H9 (cell line): ENCODE data around the gene OR7A17. TPM values are rescaled to one million over a fixed set of nuclear protein-coding genes. Genes with fewer than 3 reads are reported as not detected.

ENCODE experiments used
- DNase-seq: peaks from one replicate; pipeline ENCODE4 v3.0.0-alpha.2; 2017
- H2AFZ ChIP-seq: one replicate; pipeline ENCODE4 v1.6.1; 2013; ENCODE audit warnings: mild to moderate bottlenecking, low read length, control low read depth, moderate library complexity
- H2AK5ac ChIP-seq: 2 replicates; pipeline ENCODE4 v1.6.1; 2013; ENCODE audit warnings: low read length, control low read depth, mixed read lengths; ENCODE audit not compliant: insufficient read length
- H2BK120ac ChIP-seq: one replicate; pipeline ENCODE4 v1.6.1; 2013; ENCODE audit warnings: low read depth, mild to moderate bottlenecking, low read length, control low read depth, inconsistent platforms; ENCODE audit not compliant: poor library complexity, severe bottlenecking
- H2BK12ac ChIP-seq: 2 replicates; pipeline ENCODE4 v1.6.1; 2013; ENCODE audit warnings: low read length, control low read depth, mixed read lengths, low read depth; ENCODE audit not compliant: insufficient read length
- H2BK15ac ChIP-seq: 2 replicates; pipeline ENCODE4 v1.6.1; 2013; ENCODE audit warnings: low read depth, low read length, control low read depth
- H2BK20ac ChIP-seq: one replicate; pipeline ENCODE4 v1.6.1; 2013; ENCODE audit warnings: low read depth, mild to moderate bottlenecking, low read length, control low read depth, inconsistent platforms; ENCODE audit not compliant: poor library complexity, severe bottlenecking
- H2BK5ac ChIP-seq: 2 replicates; pipeline ENCODE4 v1.6.1; 2013; ENCODE audit warnings: low read length, control low read depth, mixed read lengths; ENCODE audit not compliant: insufficient read length
- H3K14ac ChIP-seq: 2 replicates; pipeline ENCODE4 v1.6.1; 2013; ENCODE audit warnings: low read length, control low read depth; ENCODE audit not compliant: insufficient read depth
- H3K18ac ChIP-seq: 2 replicates; pipeline ENCODE4 v1.6.1; 2013; ENCODE audit warnings: low read depth, mild to moderate bottlenecking, mixed read lengths, low read length, control low read depth; ENCODE audit not compliant: insufficient read length
- H3K23ac ChIP-seq: 2 replicates; pipeline ENCODE4 v1.6.1; 2013; ENCODE audit warnings: low read length, control low read depth, mixed read lengths, low read depth; ENCODE audit not compliant: insufficient read length
- H3K23me2 ChIP-seq: 2 replicates; pipeline ENCODE4 v1.6.1; 2013; ENCODE audit warnings: low read depth, mild to moderate bottlenecking, mixed read lengths, low read length, control low read depth; ENCODE audit not compliant: insufficient read length, poor library complexity, severe bottlenecking
- H3K27ac ChIP-seq: 2 replicates; pipeline ENCODE4 v1.5.1; 2013; ENCODE audit warnings: low read length, control low read depth, mixed read lengths, low read depth; ENCODE audit not compliant: insufficient read length
- H3K27me3 ChIP-seq: 2 replicates; pipeline ENCODE4 v1.6.1; 2013; ENCODE audit warnings: low read length, control low read depth, inconsistent platforms; ENCODE audit not compliant: insufficient read depth
- H3K4ac ChIP-seq: 2 replicates; pipeline ENCODE4 v1.6.1; 2013; ENCODE audit warnings: low read depth, mild to moderate bottlenecking, control low read depth, inconsistent platforms, low read length, moderate library complexity
- H3K4me1 ChIP-seq: 2 replicates; pipeline ENCODE4 v1.6.1; 2013; ENCODE audit warnings: low read length, control low read depth, inconsistent platforms; ENCODE audit not compliant: insufficient read depth
- H3K4me2 ChIP-seq: 2 replicates; pipeline ENCODE4 v1.6.1; 2013; ENCODE audit warnings: low read length, control low read depth, mixed read lengths; ENCODE audit not compliant: insufficient read length, insufficient read depth
- H3K56ac ChIP-seq: 2 replicates; pipeline ENCODE4 v1.6.1; 2013; ENCODE audit warnings: low read depth, mild to moderate bottlenecking, mixed read lengths, low read length, control low read depth; ENCODE audit not compliant: insufficient read length
- H3K79me1 ChIP-seq: 2 replicates; pipeline ENCODE4 v1.6.1; 2013; ENCODE audit warnings: low read depth, mild to moderate bottlenecking, moderate library complexity, low read length, control low read depth, inconsistent platforms; ENCODE audit not compliant: insufficient read depth, poor library complexity, severe bottlenecking
- H3K79me2 ChIP-seq: 2 replicates; pipeline ENCODE4 v1.6.1; 2013; ENCODE audit warnings: low read length, control low read depth, inconsistent platforms; ENCODE audit not compliant: insufficient read depth
- H3K9ac ChIP-seq: 2 replicates; pipeline ENCODE4 v1.6.1; 2013; ENCODE audit warnings: low read length, control low read depth, mixed read lengths; ENCODE audit not compliant: insufficient read length; ENCODE audit errors: extremely low read depth
- H3K9me3 ChIP-seq: one replicate; pipeline ENCODE4 v1.6.1; 2013; ENCODE audit warnings: low read depth, low read length, inconsistent platforms; ENCODE audit not compliant: control insufficient read depth
- H3T11ph ChIP-seq: one replicate; pipeline ENCODE4 v1.6.1; 2013; ENCODE audit warnings: mild to moderate bottlenecking, low read length, control low read depth, inconsistent platforms
- H4K20me1 ChIP-seq: one replicate; pipeline ENCODE4 v1.6.1; 2013; ENCODE audit not compliant: control insufficient read depth, insufficient read length, insufficient read depth
- H4K5ac ChIP-seq: 2 replicates; pipeline ENCODE4 v1.6.1; 2013; ENCODE audit warnings: low read depth, mild to moderate bottlenecking, mixed read lengths, low read length, control low read depth; ENCODE audit not compliant: insufficient read length
- H4K8ac ChIP-seq: replicated peaks from 2 replicates; pipeline ENCODE4 v1.6.1; 2013; ENCODE audit warnings: low read length, control low read depth, mixed read lengths, low read depth; ENCODE audit not compliant: insufficient read length
- H4K91ac ChIP-seq: 2 replicates; pipeline ENCODE4 v1.6.1; 2013; ENCODE audit warnings: low read depth, mild to moderate bottlenecking, moderate library complexity, mixed read lengths, low read length, control low read depth; ENCODE audit not compliant: insufficient read length
- H3K27ac Mint-ChIP-seq, 3 experiments: 2 replicates in 2 of 3; 3 replicates in 1 of 3; pipeline ENCODE4 v1.8.0; 2020 to 2021; ENCODE audit warnings: mixed read lengths in 3 of 3, mild to moderate bottlenecking in 1 of 3, moderate library complexity in 1 of 3
- H3K27me3 Mint-ChIP-seq: 2 replicates; pipeline ENCODE4 v1.8.0; 2021; ENCODE audit warnings: low read depth, mild to moderate bottlenecking, moderate library complexity, mixed read lengths
- H3K36me3 Mint-ChIP-seq, 3 experiments: 2 replicates in 2 of 3; 3 replicates in 1 of 3; pipeline ENCODE4 v1.8.0; 2020 to 2021; ENCODE audit warnings: low read depth in 3 of 3, mixed read lengths in 3 of 3; ENCODE audit not compliant: insufficient read depth in 1 of 3
- H3K4me1 Mint-ChIP-seq, 2 experiments: 2 replicates each; pipeline ENCODE4 v1.8.0; 2020; ENCODE audit warnings: mixed read lengths in 2 of 2
- H3K4me3 Mint-ChIP-seq, 2 experiments: 2 replicates in 1 of 2; 3 replicates in 1 of 2; pipeline ENCODE4 v1.8.0; 2020 to 2021; ENCODE audit warnings: mild to moderate bottlenecking in 2 of 2, mixed read lengths in 2 of 2, moderate library complexity in 1 of 2
- H3K9me3 Mint-ChIP-seq, 2 experiments: 2 replicates in 1 of 2; 3 replicates in 1 of 2; pipeline ENCODE4 v1.8.0; 2020; ENCODE audit warnings: mild to moderate bottlenecking in 2 of 2, mixed read lengths in 2 of 2, moderate library complexity in 1 of 2
- CTCF ChIP-seq: fragments of 200-600 bp; sonication (generic); conservative IDR thresholded peaks from 3 replicates; pipeline ENCODE4 v1.8.0; 2021; ENCODE audit warnings: antibody characterized with exemption, mild to moderate bottlenecking
- WGBS: extraction: QIAGEN DNeasy Blood & Tissue Kit; methylation state at CpG from one replicate; pipeline ENCODE4 v1.1.7; 2013; ENCODE audit warnings: missing lambda C conversion rate, low lambda C conversion rate, mixed read lengths; ENCODE audit not compliant: insufficient read length; ENCODE audit errors: extremely low coverage; 5-methylcytosine and 5-hydroxymethylcytosine counted together
- total RNA-seq: library from RNA; stranded (reverse); gene quantifications from 2 replicates; pipeline ENCODE4 v1.2.1, GENCODE V29; 2021

OR7A17 gene
- total RNA-seq, 1 experiment from 2014 or later: not detected

DNA sequence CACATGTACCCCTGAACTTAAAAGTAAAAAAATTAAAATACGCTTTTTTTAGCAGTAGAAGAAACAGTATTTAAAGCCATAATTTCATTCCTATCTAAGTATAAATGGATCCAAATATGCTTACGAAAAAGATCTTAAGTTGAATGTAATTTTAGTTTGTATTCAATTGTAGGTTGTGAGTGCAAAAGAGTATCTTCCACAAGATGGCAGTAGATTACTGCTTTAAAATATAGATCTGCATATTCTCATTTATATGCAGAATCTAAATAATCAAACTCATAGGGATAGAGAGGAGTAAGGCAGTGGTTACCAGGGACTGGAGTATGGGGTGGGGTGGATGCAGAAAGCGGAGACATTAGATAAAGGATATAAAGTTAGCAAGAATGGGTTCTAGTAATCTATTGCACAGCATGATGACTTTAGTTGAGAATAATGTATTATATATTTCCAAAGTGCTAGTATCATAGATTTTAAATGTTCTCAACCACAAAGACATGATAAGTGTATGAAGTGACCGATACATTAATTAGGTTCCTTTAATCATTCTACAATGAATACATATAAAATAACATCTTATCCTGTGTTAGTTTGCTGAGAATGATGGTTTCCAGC is 14.2 kb downstream of the OR7A17 start:
- no peak overlapping the region for H3K9ac ChIP-seq
- H3K4me1 Mint-ChIP-seq: no peaks in the 10 kb centered on the region
- no peaks in the 10 kb centered on the region for H4K20me1 ChIP-seq
- H3T11ph ChIP-seq: no peak overlapping the region
- no peak overlapping the region for H2BK15ac ChIP-seq
- no peak overlapping the region for H3K4me2 ChIP-seq
- H2BK20ac ChIP-seq: no peak overlapping the region
- H3K14ac ChIP-seq: no peak overlapping the region
- no peak overlapping the region for H3K27ac ChIP-seq
- H3K56ac ChIP-seq: no peak overlapping the region
- H3K4me3 Mint-ChIP-seq: no peak overlapping the region
- H2AFZ ChIP-seq: no peak overlapping the region
- peaks cover 42 to 88% of the 10 kb centered on the region in 2 experiments for H3K9me3 Mint-ChIP-seq
- no peak overlapping the region for H3K4ac ChIP-seq
- no peaks in the 10 kb centered on the region for H3K79me2 ChIP-seq
- H3K23me2 ChIP-seq: no peaks in the 10 kb centered on the region
- H4K91ac ChIP-seq: no peak overlapping the region
- H3K4me1 ChIP-seq: no peaks in the 10 kb centered on the region
- H2BK5ac ChIP-seq: no peak overlapping the region
- H3K27me3 Mint-ChIP-seq: peaks cover 6% of the 10 kb centered on the region
- H3K27ac Mint-ChIP-seq: no peak overlapping the region
- H2BK12ac ChIP-seq: no peak overlapping the region
- H3K36me3 Mint-ChIP-seq: peaks cover 0 to 33% (median 0%) of the 10 kb centered on the region in 3 experiments; a peak in 2 of 7 replicates
- H3K23ac ChIP-seq: no peak overlapping the region
- no peaks in the 10 kb centered on the region for H3K27me3 ChIP-seq
- no peak overlapping the region for H4K5ac ChIP-seq
- no peak overlapping the region for H2AK5ac ChIP-seq
- DNase-seq: no peak
- no peaks in the 10 kb centered on the region for H3K79me1 ChIP-seq
- WGBS: no CpG with 5 or more reads among the region's 4 CpGs
- no peak overlapping the region for H2BK120ac ChIP-seq
- H4K8ac ChIP-seq: no peak overlapping the region
- no peak overlapping the region for H3K18ac ChIP-seq
- TF ChIP-seq CTCF: peak; percentile 36; the same call in 2 of the 3 replicates
- peaks cover 16% of the 10 kb centered on the region for H3K9me3 ChIP-seq
